GM20000 (cell line): Measurements from ENCODE around the gene MED15.

Experiments used
- DNase-seq: peaks from one replicate; pipeline ENCODE4 v3.0.0; 2012; ENCODE audit warnings: low spot score
- TF ChIP-seq, protein P1 (sequence below): IDR thresholded peaks from 2 replicates; pipeline ENCODE4 v1.5.1; 2012; ENCODE audit warnings: mild to moderate bottlenecking, control low read depth; ENCODE audit errors: extremely low read depth, missing control alignments

Gene MED15

DNA sequence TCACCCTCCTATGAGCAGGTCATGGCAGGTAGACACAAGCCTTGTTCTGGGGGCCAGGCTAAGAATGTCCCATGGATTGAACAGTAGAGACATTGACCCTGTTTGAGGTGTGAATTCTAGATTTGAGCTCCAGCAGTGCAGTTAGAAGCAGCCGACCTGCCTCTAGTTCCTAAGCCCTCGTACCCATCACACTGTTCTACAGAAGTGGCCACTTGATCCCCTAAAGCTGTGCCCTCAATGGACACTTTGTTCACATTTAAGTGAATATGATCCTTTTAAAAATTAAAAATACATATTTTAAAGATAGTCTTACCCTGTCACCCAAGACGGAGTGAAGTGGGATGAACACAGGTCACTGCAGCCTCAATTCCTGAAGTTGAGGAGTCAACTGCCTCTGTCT is 122.0 kb downstream of the MED15 start:
- TF ChIP-seq, protein P1, sequence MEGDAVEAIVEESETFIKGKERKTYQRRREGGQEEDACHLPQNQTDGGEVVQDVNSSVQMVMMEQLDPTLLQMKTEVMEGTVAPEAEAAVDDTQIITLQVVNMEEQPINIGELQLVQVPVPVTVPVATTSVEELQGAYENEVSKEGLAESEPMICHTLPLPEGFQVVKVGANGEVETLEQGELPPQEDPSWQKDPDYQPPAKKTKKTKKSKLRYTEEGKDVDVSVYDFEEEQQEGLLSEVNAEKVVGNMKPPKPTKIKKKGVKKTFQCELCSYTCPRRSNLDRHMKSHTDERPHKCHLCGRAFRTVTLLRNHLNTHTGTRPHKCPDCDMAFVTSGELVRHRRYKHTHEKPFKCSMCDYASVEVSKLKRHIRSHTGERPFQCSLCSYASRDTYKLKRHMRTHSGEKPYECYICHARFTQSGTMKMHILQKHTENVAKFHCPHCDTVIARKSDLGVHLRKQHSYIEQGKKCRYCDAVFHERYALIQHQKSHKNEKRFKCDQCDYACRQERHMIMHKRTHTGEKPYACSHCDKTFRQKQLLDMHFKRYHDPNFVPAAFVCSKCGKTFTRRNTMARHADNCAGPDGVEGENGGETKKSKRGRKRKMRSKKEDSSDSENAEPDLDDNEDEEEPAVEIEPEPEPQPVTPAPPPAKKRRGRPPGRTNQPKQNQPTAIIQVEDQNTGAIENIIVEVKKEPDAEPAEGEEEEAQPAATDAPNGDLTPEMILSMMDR = no peak
- DNase-seq = no peak

DNA sequence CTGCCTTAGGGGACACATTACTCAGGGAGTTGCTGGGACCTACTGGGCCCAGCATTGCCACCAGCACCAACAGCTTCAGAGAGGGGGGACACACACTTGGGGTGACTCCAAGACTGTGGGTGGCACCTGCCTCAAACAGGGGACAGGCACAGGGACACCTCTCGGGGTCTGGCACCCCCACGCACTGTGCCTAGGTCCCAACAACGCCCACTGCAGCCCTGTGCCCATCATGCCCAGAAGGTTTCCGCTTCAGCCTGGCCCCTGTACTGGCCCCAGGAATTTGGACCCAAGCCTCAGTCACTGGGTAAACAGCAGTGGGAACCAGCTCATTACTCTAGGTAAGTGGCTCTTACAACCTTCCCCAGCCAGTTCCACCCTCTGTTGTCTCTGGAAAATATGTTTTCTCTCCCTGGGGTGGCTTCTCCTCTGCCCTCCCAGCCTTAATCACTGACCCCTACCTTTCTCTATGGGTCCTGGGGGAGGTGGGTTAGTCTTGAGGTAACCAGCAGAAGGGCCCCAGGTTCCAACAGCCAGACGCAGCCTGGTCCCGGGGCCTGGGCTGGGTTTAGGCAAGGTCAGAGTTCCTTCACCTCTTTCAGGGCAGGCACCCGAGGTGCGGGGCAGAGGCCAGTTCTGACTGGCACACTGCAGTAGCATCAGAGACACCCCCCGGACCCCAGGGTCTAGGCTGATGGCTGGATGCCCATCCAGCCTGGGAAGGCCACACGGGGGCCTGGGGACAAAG is 123.6 kb downstream of the MED15 start:
- no peak for DNase-seq

DNA sequence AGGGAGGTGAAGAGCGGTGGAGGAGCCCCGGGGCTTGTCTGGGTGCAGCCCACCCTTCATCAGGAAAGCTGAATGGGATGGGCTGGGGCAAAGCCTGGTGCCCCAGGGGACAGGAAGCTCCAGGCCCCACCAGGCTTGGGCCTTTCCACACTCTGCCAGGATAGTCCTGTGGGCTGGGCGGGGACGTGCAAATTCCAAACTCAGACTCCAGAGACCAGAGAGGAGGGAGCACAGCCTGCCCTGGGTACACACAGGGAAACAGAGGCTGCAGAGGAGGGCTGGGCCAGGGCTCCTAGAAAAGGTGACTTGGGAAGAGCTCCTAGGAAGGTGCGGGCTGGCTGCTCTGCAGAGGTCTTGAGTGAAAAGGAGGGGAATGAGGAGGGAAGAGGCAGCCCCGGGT is 124.7 kb downstream of the MED15 start:
- TF ChIP-seq, protein P1 = no peak
- no peak for DNase-seq

More for the DNA sequence above, 123.6 kb downstream of the MED15 start:
- TF ChIP-seq, protein P1 = no peak

DNA sequence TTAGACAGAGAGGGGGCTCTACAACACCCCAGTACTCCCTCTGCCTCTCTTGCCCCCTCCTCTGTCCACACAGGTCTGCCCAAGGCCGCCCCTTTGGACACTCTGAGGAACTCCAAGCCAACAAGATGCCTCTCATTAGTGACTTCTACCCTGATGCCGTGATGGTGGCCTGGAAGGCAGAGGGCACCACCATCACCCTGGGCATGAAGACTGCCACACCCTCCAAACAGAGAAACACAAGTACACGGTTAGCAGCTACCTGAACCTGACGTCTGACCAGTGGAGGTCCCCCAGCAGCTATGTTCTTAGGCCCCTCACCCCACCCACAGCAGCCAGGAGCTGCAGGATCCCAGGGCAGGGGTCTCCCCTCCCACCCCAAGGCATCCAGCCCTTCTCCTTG is 125.1 kb downstream of the MED15 start:
- TF ChIP-seq, protein P1 = no peak
- no peak for DNase-seq

DNA sequence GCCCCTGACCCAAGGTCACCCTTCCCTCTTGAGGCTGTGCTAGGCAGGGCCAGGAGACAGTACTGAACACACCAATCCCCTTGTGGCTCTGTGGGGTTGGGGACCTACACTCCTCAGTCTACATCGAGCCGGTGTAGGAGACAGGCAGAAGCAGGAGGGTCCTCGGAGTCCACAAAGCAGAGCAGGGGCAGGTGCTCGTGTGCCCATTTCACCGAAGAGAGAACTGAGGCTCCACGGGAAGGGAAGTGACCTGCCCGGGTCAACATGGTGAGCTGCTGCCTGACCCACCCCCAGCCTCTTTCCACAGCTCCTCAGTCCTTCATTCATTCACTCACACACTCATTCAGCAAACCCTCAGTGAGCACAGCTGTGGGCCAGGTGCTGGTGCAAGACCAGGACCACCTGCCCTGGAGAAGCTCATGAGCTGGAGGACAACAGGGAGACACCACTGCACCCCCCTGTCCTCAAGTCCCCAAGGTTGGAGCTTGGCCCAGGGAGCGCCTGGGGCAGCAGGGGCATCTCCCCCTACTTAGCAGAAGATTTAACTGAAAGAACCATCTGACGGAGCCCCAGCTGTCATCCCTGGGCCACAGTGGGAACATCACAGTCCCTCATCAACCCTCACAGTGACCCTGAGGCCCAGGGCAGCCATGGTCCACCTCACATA is 127.3 kb downstream of the MED15 start:
- no peak for DNase-seq
- TF ChIP-seq, protein P1 = no peak

DNA sequence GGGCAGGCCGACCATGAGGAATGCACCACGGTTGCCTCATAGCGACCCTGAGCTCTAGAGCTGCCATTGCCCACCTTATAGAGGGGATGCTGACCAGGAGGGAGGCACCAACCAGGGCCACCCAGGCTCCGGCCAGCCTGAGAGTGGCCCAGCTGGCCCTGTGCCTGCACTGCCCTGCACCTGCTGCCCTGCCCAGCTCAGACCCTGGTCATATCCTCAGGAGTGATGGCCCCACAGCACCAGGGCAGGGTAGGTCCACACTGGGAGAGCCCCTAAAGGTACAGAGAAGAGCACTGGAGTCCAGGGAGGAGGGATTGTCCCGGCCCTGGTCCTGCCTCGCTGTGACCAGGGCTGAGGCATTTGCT is 127.8 kb downstream of the MED15 start:
- TF ChIP-seq, protein P1 = no peak
- no peak for DNase-seq

DNA sequence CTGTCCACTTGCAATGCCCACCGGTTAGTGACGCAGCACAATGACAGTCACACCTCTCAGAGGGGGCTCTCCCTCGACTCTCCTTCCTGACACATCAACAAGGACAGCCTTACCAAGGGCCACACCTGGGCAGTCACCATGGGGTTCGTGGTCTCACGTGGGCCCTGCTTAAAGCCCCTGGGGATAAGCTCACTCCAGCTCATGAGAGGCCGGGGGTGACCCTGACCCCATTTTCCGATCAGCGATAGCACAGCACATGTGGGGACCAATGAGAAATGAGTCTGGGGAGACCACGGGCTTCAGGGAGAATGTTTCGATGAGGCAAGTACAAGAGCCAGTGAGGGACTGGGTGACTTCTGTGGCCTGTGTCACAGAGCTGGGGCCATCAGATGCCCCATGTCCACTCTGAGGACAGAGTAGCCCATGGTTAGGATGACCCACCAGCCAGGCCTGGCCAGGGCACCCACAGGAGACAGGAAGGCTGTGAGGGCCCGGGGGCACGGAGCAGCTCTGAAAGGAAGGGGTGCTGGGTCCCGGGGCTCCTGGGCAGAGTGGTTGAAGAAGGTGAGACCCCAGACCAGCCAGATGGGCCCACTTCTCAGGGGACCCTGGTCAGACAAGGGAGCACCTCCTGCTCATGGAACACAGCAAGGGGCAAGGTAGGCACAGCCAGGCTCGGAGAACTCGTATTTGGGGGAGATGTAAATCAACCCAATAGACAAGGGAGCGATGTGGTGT is 128.8 kb downstream of the MED15 start:
- TF ChIP-seq, protein P1 = no peak

More for the DNA sequence above, 128.8 kb downstream of the MED15 start:
- DNase-seq = no peak
